DMS53 treated with DMSO at 0.1 percent for 48 hours (cell line): ENCODE measurements around the gene APOB.

Experiments
- DNase-seq: peaks from one replicate; lab custom pipeline; 2025; ENCODE audit not compliant: unreplicated experiment; lab: John Stamatoyannopoulos, UW

The APOB gene, protein sequence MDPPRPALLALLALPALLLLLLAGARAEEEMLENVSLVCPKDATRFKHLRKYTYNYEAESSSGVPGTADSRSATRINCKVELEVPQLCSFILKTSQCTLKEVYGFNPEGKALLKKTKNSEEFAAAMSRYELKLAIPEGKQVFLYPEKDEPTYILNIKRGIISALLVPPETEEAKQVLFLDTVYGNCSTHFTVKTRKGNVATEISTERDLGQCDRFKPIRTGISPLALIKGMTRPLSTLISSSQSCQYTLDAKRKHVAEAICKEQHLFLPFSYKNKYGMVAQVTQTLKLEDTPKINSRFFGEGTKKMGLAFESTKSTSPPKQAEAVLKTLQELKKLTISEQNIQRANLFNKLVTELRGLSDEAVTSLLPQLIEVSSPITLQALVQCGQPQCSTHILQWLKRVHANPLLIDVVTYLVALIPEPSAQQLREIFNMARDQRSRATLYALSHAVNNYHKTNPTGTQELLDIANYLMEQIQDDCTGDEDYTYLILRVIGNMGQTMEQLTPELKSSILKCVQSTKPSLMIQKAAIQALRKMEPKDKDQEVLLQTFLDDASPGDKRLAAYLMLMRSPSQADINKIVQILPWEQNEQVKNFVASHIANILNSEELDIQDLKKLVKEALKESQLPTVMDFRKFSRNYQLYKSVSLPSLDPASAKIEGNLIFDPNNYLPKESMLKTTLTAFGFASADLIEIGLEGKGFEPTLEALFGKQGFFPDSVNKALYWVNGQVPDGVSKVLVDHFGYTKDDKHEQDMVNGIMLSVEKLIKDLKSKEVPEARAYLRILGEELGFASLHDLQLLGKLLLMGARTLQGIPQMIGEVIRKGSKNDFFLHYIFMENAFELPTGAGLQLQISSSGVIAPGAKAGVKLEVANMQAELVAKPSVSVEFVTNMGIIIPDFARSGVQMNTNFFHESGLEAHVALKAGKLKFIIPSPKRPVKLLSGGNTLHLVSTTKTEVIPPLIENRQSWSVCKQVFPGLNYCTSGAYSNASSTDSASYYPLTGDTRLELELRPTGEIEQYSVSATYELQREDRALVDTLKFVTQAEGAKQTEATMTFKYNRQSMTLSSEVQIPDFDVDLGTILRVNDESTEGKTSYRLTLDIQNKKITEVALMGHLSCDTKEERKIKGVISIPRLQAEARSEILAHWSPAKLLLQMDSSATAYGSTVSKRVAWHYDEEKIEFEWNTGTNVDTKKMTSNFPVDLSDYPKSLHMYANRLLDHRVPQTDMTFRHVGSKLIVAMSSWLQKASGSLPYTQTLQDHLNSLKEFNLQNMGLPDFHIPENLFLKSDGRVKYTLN (N-terminal part only)

DNA sequence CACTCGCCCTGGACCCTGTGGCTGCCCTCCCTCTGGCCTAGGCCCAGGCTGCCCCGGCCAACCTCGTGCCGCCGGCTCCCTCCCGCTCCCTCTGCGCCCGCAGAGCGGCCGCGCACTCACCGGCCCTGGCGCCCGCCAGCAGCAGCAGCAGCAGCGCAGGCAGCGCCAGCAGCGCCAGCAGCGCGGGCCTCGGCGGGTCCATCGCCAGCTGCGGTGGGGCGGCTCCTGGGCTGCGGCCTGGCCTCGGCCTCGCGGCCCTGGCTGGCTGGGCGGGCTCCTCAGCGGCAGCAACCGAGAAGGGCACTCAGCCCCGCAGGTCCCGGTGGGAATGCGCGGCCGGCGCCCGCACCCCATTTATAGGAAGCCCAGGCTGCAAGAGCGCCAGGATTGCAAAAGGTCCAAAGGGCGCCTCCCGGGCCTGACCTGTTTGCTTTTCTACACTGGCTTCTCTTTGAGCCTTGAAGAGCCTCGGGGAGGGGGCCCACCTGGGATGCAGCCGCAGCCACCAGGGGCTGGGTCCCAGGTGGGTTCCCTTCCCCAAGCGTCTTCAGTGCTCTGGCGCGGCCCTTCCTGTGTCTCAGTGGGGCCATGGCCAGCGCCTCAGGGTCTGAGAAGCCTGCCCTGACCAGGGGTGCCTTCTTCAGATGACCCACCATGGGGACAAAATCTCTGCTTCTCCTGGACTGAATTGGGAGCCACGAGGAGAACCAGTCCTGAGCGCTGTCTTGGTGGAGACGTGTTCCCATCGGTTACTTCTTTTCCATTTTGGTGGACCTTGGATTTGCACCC, at the start of gene APOB:
TSS of gene APOB (minus strand) at position 330 of the 789 bp plus-strand sequence. CDS start at position 202, 128 bp downstream.
- DNase-seq = no peak

GRCh38 chr2:21092308-21092869, 48.5 kb upstream of the APOB start:
- DNase-seq = no peak

- DNase-seq = no peak
Observed at GRCh38 chr2:21084401-21084800, 40.5 kb upstream of the APOB start.

- DNase-seq = no peak
Observed at GRCh38 chr2:21083482-21083881, 39.6 kb upstream of the APOB start.

DNA sequence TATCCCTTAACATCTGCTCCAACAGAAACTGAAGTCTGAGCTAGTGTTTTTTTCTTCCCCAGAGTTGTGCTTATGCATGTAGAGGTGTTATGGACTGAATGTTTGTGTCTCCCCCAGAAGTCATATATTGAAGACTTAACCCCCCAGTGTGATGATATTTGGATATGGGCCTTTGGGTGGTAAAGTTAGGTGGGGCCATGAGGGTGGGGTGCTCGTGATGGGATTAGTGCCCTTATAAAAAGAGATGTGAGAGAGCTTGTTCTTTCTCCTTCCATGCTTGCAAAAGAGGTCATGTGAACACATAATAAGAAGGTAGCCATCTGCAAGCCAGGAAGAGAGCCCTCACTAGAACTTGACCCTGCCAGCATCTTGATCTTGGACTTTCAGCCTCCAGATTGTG, 34.4 kb upstream of the APOB start:
- no peak for DNase-seq

- no peak for DNase-seq
Observed at GRCh38 chr2:21072477-21073242, 28.8 kb upstream of the APOB start.

DNA sequence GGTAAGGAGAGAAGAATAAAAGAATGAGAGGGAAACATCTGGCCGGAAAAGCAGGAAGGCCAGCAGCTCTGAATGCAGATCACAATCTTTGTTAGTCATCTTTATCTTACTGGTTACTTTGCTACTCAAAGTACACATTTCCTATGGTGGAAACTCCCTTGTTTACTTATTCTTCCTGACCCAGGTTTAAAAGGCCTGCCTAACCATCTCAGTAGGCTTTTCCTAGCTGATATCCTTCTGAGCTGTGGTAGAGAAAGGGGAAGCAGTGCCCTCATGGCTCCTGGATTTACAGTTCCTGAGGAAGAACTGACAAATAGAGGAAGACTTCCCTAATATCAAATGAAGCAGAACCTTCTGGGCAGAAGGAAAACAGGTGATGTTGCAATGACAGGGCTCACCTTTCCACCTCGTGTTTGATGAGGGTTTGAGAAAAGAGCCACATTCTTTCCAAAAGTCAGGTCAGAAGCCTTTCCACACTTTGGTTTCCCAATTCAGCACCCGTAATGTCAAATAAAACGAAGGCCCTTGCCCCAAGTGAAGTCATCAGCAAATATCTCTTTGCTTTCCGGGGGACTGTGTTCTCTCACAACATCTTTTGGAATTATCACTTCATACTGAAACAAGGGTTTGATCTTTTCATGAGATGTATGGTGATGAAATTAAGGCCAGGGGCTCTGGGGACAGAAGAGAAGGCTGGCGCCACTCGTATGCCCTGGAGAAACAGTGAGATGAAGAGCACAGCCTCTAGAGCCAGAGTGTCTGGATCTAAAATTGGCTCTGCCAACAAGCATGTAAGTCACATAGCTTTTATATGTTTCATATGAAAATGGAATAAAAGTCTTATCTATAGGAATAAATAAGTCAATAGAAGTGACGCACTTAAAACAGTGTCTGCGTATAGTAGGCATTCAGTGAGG, 26.7 kb upstream of the APOB start:
- peak; percentile 15 for DNase-seq

DNA sequence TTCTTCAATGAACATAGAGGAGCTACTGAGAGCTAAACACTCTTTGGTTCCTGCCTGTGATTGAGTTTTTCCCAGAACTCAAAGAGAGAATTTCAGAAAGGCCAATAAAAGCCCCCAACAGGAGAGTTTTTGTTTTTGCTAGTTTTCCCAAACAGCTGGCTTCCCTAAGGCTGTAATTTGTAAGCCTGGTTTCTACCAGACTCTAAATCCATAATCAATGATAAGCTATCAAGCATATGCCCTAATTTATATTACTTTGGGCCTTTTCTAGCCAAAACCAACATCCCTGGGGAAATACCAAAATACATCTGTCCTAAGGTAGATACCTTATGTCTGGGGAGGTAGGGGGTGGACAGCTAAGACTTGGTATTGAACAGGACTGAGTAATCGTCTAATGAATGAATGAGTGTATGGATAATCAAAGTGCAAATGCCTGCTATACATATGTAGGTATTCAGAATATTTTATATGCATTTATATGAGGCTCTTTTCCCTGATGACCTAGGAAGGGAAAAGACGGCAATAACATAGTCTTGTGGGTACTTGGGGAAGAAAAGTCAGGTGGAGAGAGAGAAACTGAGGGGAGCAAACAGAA, 26.0 kb upstream of the APOB start:
- no peak for DNase-seq

GRCh38 chr2:21067859-21068537, 24.1 kb upstream of the APOB start:
- no peak for DNase-seq

DNA sequence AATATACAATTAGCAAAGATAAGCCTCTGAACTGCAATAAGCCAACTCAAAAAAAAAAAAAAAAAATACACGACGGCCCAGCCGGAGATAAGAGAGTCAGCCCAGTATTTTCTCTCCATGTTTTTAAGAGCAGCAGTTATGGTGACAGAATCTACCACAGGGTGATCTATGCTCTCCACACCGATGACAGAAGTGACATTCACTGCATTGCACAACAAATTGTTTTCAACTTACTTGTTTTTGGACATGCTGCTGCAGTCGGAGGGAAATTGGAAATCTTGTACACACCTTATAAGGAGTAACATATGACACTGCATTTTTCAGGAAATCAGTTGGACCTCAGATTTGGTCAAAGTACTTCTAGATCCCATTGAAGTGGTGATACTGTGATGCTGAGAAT, 23.3 kb upstream of the APOB start:
- DNase-seq = no peak

GRCh38 chr2:21059885-21060610, 16.2 kb upstream of the APOB start:
- no peak for DNase-seq

DNA sequence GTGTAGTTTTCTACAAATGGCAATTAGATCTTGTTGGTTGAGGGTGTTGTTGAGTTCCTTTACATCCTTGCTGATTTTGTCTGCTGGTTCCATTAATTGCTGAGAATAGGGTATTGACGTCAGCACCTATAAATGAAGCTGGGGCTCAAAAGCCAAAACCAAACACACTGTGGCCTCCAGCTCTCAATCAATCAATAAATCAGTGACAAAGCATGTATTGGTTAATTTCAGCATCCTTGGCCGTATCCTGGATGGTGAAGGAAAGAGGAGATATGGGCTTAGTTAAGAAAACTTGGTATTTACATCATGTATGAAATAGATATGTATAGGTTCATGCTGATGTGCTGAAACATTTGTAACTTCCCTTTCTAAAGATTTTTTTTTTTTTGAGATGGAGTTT, 13.2 kb upstream of the APOB start:
- no peak for DNase-seq

DNA sequence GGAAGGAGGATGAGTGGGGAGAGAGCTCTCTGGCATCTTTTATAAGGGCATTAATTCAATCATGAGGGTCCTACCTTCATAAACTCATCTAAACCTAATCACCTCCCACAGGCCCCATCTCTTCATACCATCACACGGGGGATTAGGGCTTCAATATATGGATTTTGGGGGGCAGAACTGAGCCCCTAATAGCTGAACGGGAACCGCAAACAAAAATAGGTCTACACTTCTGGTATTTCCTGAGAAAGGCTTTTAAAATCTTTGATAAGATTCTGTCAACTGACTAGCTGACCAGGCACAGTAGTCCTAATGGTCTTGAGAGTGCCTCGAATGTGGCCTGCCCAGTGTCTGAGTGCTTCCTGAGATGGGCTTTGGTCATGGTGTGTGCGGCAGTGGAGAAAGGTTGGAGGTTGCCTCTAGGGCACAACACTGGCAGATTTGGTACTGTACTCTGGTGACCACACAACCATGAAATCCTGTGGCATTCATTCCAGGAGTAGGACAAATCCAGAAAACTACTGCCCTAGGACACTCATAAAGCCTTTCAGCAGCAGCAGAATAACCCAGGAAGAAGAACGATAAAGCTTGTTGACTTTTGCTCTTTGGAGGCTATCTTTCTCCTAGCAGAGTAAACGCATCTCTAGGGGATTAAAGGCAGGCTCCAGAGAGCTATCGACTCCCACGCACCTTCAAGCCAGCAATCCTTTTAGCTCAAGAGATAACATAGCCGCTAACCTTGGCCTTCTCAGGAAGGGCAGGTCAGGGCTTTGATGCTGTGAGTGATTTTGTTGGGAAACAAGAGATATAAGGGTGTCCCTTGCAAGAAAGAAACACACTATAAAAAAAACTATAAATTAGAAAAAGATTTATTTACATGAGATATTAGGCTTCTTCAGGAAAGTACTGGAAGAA, 12.3 kb upstream of the APOB start:
- no peak for DNase-seq

- DNase-seq = no peak
Observed at GRCh38 chr2:21055451-21055850, 11.6 kb upstream of the APOB start.

DNA sequence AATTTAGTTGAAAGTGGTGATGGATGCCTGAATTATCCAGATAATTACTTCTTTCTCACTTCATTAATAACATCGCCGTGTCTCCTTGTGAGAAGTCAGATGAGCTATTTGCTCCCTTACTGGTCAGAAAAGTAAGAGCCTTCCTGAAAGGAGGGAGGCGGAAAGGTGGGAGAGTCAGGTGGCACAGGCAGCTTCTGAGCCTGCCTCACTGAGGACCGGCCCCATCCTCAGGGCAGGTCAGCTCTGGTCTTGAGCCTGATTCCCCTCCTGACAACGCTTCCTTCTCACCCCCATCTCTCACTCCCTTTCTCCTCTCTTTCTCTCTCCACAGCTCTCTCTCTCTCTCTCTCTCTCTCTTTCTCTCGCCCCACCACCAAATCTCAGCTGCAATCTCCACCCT, 10.1 kb upstream of the APOB start:
- DNase-seq = no peak

GRCh38 chr2:21052044-21052443, 8.2 kb upstream of the APOB start:
- no peak for DNase-seq
